WTC11 (cell line): ENCODE results near the gene SIRT2.

Experiments used
- NR1H2 ChIP-seq: sonication (generic); formaldehyde crosslinking; IDR thresholded peaks from 2 replicates; pipeline ENCODE4 v1.9.0; 2021; ENCODE audit warnings: mild to moderate bottlenecking, moderate library complexity, missing genetic modification reagents
- TF ChIP-seq, protein P1 (sequence below): fragments of 200-600 bp; IDR thresholded peaks from 2 replicates; pipeline ENCODE4 v1.8.0; 2022; ENCODE audit warnings: antibody characterized with exemption

DNA sequence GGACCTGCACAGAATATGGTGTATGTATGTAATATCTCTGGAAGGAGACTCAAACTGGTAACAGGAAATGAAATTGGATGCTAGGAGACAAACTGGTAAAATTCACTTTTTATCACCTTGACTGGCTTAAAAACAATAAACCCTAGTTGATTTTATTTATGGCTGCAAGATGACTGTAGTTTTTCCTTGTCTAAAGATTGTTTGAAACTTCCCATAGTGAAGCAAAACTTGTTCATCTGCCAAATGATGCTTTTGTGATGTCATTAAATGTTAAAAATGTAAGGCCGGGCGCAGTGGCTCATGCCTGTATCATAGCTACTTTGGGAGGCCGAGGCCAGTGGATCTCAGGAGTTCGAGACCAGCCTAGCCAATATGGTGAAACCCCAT is 65.3 kb downstream of the SIRT2 start:
- TF ChIP-seq, protein P1, sequence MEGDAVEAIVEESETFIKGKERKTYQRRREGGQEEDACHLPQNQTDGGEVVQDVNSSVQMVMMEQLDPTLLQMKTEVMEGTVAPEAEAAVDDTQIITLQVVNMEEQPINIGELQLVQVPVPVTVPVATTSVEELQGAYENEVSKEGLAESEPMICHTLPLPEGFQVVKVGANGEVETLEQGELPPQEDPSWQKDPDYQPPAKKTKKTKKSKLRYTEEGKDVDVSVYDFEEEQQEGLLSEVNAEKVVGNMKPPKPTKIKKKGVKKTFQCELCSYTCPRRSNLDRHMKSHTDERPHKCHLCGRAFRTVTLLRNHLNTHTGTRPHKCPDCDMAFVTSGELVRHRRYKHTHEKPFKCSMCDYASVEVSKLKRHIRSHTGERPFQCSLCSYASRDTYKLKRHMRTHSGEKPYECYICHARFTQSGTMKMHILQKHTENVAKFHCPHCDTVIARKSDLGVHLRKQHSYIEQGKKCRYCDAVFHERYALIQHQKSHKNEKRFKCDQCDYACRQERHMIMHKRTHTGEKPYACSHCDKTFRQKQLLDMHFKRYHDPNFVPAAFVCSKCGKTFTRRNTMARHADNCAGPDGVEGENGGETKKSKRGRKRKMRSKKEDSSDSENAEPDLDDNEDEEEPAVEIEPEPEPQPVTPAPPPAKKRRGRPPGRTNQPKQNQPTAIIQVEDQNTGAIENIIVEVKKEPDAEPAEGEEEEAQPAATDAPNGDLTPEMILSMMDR: no peak
- TF ChIP-seq NR1H2 (CRISPR knock-in tag): no peak
